GM23248 (cell line): Measurements from ENCODE around the gene UBN1.

ENCODE experiments used
- EZH2 ChIP-seq: fragments of 200-600 bp; sonication (generic); IDR thresholded peaks from 2 replicates; pipeline ENCODE4 v1.6.1; 2018; ENCODE audit warnings: antibody characterized with exemption, mild to moderate bottlenecking; ENCODE audit not compliant: insufficient read depth, poor library complexity, severe bottlenecking
- EZH2phosphoT487 ChIP-seq: fragments of 200-600 bp; sonication (generic); IDR thresholded peaks from 2 replicates; pipeline ENCODE4 v1.6.1; 2018; ENCODE audit warnings: antibody characterized with exemption, moderate library complexity, mild to moderate bottlenecking, low read depth; ENCODE audit not compliant: insufficient read depth

GRCh38 chr16:4846901-4847773 lies at the start of gene UBN1, which contains the start of gene GLYR1:
- TF ChIP-seq EZH2 (no peak), EZH2phosphoT487 (no peak)
